Left renal cortex interstitium (tissue), 4 donors: ENCODE measurements around the gene SLC44A4. TPM values are rescaled to one million over a fixed set of nuclear protein-coding genes. Genes with fewer than 3 reads are reported as not detected.
A peak's percentile ranks its signal among the peaks of the same experiment; 100 is the strongest.
"Not testable (repeated sequence)": the region's sequence is repeated elsewhere in the genome, so short reads cannot be mapped to it uniquely, and the experiment has no call there.

Experiments
- DNase-seq, 4 donors: peaks; one replicate each; pipeline ENCODE4 v3.0.0-alpha.2; 2013; ENCODE audit warnings: low read depth in 4 of 4, low spot score in 2 of 4, missing footprints in 1 of 4
- polyA plus RNA-seq, 4 donors: library from polyadenylated mRNA; unstranded; fragments of 120-200 nt; gene quantifications; one replicate each; pipeline ENCODE4 v1.2.1, GENCODE V29; 2013; ENCODE audit not compliant: insufficient read length in 4 of 4

SLC44A4 gene
- polyA plus RNA-seq, 4 donors, result 37.2 to 57.4 (median 46.1) TPM

DNA sequence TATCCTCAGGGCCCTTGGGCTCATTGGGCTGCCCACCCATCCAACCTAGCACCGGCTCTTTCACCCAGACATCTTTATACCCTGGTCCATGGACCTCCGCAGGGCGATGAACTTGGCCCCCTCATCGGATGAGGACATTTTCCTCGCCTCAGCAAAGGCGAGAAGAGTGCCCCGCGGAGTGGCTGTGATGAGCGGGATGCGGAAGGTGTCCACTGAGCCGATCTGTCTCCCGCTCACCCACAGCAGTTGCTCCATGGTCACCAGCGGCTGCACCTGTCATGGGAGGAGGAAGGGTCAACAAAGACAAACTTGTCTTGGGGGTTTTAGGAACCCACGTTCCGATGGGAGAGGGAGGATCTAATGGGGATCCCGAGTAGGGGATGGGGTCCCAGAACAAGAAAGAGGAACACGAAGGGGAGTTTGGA is 16.9 kb downstream of the SLC44A4 start:
- DNase-seq, result no peak

DNA sequence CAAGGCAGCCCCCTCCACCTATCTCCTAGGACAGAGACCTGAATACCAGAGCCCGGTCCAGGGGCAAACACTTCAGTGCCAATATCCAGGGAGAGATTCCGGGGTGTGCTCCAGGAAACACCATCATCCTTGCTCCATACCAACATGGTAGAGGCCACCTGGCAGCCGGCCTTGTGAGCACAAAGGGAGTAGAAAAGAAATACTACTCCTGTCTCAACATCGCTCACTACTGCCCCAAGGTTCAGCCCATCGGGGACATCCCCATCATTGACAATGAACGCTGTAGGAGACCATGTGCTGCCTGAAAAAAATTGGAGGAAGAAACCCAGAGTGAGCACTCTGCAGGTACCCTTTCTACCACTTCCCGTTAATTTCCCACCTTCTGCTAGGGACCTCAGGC is 17.6 kb downstream of the SLC44A4 start:
- no peak for DNase-seq

DNA sequence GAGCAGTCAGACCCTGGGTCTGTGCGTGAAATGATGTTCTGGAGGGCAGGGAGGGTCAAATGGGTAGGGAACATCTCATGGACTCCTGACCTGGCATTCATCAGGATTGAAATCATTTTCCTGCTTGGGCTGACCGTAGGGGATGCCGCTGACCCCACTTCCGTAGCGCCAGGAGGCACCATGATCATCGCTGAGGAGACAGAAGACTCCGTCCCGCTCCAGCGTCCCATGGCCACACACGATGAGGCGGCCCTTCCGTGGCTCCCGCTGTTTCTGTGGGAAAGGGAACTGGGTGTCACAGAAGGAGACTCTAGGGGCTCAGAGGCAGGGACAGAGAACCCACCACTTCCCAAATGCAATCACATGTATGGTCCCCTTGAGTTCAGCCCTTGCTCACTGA is 18.4 kb downstream of the SLC44A4 start:
- DNase-seq, result no peak

DNA sequence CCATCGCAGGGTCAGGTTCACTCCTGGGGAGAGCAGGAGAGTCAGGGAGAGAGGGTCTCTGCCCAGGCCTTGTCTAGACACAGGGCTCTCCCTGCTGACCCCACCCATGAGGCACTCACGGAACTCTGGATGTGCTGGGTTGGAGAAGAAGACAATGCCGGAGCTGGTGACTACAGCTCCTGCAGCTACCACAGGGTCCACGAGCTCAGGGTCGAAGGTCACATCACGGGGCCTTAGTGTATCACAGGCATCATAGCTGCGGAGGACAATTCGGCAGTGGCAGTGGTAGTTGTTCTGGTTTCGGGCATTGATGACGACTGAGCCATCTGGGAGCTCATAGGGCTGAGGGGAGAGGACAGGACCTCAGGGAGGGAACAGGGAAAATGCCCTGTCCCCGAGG is 18.9 kb downstream of the SLC44A4 start:
- DNase-seq, result no peak

DNA sequence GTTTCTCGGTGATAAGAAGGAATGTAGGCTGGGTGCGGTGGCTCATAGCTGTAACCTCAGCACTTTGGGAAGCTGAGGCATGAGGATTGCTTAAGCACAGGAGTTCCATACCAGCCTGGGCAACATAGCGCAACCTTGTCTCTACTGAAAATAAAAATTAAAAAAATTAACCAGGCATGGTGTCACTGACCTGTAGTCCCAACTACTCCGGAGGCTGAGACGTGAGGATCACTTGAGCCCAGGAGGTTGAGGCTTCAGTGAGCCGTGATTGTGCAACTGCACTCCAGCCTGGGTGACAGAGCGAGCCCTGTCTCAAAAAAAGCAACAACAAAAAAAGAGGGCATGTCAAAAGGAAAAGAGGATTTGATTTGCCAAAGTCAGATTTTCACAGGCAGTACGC is 20.1 kb downstream of the SLC44A4 start:
- no peak for DNase-seq

DNA sequence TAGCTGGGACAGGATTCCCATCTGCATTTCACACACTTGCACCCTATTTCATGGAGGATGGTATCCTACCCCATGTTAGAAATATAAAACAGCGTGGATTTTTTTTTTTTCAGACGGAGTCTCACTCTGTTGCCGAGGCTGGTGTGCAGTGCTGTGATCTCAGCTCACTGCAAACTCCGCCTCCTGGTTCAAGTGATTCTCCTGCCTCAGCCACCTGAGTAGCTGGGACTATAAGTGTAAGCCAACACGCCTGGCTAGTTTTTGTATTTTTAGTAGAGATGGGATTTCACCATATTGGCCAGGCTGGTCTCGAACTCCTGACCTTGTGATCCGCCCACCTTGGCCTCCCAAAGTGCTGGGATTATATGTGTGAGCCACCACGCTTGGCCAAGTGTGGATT is 21.0 kb downstream of the SLC44A4 start:
- not testable (repeated sequence) for DNase-seq

DNA sequence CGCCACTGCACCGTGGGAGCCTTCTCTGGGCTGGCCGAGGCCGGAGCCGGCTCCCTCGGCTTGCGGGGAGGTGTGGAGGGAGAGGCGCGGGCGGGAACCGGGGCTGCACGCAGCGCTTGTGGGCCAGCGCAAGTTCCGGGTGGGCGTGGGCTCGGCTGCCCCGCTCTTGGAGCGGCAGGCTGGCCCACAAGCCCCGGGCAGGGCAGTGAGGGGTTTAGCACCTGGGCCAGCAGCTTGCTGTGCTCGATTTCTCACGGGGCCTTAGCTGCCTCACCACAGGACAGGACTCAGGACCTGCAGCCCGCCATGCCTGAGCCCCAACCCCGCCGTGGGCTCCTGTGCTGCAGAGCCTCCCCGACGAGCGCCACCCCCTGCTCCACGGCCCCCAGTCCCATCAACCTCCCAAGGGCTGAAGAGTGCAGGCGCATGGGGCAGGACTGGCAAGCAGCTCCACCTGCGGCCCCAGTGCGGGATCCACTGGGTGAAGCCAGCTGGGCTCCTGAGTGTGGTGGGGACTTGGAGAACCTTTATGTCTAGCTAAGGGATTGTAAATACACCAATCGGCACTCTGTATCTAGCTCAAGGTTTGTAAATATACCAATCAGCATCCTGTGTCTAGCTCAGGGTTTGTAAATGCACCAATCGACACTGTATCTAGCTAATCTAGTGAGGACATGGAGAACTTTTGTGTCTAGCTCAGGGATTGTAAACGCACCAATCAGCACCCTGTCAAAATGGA is 26.6 kb downstream of the SLC44A4 start:
- DNase-seq, result not testable (repeated sequence)

DNA sequence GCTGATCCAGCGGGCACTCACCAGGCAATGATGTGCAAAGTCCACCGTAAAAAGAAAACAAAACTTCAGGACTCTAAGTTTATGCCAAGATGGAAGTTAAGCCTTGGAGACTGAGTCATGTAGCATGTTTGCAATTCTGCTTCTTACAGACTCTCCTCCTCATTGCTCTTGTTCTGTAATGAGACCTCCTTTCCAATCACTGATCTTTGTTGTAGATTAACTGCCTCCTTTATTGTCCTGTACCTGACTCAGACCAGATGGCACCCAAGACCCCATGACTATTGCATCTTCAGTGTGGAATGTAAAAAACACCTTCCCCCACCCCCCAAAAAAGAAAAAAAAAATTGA is 27.3 kb downstream of the SLC44A4 start:
- no peak for DNase-seq

DNA sequence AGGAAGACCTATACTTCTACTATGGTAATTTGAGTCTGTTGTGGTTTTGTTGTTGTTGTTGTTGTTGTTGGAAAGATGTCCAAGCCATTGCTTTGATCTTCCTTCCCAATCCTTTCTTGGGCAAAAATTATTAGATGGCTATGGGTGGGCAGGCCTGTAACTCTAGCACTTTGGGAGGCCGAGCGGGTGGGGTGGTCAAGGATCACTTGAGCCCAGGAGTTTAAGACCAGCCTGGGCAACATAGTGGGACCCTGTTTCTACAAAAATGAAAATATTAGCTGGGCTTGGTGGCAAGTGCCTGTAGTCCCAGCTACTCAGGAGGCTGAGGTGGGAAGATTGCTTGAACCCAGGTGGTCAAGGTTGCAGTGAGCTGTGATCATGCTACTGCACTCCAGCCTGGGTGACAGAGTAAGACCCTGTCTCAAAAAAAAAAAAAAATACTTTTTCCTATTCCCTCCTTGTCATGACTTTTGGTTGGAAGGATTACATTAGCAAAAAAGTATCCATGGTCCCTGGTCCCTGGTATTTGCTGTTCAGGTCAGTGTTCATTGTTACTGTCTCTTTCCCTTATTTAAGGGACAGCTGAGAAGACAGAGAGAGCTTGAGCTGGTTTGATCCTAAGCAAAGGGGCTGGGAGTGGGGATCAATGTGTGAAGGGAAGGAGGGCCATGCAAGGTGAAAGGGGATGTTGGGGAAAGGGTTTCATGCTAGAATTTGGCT is 27.9 kb downstream of the SLC44A4 start:
- no peak for DNase-seq

DNA sequence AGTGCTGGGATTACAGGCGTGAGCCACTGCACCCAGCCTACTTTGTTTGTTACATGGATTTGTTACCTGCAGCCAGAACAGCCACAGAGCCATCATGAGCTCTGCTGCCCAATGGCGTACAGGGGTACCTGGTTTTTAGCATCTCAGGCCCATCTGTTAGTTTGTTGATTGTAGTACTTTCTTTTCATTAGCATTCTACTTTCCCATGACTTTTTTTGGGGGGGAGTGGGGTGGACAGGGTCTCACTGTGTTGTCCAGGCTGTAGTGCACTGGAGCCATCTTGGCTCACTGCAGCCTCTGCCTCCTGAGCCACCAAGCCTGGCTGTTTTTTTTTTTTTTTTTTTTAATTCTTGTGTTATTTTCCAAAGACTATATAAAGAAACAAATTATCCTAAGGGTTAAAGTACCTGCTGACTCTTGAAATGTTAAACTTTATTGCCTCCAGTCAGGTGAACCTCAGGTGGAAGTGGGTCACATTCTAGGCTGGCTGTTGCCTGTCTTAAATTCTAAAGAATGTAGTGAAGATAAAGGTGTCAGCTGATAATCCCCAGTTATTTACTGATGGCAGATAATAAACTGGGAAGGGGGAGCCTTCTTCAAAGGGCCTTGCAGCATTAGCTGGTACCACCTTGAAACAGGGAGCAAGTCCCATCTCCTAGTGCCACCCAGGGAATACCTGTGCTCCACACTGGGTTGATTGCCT is 31.4 kb downstream of the SLC44A4 start:
- no peak for DNase-seq

DNA sequence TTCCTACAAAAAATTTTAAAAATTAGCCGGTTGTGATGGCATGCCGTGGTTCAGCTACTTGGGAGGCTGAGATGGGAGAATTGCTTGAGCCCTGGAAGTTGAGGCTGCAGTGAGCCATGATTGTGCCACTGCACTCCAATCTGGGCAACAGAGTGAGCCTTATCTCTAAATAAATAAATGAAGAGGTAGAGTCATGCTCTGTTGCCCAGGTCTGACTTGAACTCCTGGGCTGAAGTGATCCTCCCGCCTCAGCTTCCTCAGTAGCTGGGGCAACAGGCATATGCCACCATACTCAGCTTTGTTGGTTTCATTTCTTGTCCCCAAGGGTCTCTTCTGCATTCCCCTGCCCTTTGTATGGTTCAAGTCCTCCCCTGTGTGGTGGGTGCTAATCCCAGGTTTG is 34.3 kb downstream of the SLC44A4 start:
- DNase-seq, result no peak

DNA sequence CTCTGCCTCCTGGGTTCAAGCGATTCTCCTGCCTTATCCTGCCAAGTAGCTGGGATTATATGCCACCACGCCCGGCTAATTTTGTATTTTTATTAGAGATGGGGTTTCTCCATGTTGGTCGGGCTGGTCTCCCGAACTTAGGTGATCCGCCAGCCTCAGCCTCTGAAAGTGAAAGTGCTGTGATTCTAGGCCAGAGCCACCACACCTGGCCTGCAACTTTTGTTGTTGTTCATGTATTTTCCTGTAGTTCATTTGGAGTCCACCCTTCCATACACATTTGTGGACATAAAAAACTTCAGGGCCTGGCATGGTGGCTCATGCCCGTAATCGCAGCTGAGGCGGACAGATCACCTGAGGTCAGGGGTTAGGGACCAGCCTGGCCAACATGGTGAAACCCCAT is 36.7 kb downstream of the SLC44A4 start:
- DNase-seq, result no peak

DNA sequence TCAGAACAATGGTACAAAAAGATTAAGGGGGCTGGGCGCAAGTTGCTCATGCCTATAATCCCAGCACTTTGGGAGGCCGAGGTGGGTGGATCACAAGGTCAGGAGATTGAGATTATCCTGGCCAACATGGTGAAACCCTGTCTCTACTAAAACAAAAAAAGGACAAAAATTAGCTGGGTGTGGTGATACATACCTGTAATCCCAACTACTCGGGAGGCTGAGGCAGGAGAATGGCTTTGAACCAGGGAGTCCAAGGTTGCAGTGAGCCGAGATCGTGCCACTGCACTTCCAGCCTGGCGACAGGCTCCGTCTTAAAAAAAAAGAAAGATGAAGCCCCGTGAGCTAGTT is 39.0 kb downstream of the SLC44A4 start:
- not testable (repeated sequence) for DNase-seq

DNA sequence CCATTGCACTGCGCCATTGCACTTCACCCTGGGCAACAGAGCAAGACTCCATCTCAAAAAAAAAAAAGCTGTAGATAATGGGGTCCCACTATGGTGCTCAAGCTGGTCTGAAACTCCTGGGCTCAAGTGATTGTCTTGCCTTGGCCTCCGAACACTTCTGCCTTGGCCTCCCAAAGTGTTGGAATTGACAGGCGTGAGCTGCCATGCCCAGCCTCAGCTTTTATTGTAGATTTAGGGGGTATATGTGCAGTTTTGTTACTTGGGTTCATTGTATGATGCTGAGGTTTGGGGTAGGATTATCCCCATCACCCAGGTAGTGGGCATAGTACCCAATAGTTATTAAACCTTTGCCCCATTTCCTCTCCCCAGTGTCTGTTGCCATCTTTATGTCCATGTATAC is 39.8 kb downstream of the SLC44A4 start:
- DNase-seq, result no peak

DNA sequence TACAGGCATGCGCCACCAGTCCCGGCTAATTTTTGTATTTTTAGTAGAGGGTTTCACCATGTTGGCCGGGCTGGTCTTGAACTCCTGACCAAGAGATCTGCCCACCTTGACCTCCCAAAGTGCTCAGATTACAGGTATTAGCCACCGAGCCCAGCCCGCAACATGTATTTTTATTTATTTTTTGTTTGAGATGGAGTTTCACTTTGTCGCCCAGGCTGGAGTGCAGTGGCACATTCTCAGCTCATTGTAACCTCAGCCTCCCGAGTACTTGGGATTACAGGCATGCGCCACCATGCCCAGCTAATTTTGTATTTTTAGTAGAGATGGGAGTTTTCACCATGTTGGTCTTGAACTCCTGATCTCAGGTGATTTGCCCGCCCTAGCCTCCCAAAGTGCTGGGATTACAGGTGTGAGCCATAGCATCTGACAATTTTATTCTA is 40.7 kb downstream of the SLC44A4 start:
- not testable (repeated sequence) for DNase-seq

DNA sequence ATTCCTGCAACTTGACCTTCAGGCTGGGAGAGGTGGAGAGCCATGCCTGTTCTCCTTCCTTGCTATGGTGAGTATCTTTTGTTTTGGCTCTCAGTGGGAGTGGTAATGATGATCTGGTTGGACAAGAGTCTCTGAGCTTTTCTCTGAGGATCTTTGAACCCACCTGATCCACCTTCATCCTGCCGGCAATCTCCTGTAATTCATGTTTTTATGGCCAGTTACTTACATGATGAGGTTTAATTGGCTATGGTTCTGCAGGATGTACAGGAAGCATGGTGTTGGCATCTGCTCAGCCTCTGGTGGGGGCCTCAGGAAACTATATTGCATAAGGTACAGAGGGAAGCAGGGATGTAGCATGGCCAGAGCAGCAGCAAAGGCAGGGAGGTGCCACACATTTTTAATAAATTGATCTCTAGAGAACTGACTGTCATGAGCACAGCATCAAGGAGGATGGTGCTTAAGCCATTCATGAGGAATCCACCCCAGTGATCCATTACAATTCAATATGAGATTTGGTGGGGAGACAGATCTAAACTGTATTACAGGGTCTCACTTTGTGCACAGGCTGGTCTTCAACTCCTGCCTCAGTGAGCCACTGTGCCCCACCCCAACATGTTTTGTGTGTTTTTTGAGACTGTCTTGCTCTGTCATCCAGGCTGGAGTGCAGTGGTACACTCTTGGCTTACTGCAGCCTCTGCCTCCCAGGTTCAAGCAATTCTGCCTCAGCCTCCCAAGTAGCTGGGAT is 41.3 kb downstream of the SLC44A4 start:
- no peak for DNase-seq

DNA sequence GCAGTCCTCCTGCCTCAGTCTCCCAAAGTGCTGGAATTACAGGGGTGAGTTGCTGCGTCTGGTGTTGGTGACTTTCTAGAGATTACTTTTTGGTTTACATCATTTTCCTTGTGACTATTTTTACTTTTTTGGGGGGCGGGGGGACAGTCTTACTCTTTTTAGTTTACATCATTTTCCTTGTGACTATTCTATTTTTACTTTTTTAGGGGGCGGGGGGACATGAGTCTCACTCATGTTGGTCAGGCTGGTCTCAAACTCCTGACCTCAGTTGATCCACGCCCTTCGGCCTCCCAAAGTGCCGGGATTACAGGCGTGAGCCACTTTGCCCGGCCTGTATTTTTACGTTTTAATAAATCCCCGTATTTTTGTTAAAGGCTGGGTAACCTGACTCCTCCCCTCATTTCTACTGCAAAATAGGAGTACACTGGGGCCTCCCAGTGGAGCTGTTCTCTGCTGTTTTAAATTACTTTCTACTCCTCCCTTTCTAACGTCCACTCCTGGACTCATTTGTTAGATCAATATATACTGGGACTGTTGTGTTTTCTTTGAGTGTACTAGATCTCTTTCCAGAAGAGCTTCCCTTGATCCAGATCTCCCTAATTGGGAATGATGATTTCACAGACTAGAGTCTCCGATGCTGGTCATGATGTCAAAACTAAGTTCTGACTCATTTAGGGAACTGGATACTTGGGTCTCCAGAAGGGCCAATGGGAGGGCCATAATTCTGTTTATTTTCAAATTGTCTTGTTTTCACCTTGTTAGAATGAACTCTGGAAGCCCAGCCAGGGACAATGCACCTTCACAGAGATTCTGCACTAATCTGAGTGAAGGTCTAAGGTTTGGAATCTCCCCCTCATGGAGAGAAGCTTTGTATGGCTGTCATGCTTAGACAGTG is 42.1 kb downstream of the SLC44A4 start:
- DNase-seq, result no peak

DNA sequence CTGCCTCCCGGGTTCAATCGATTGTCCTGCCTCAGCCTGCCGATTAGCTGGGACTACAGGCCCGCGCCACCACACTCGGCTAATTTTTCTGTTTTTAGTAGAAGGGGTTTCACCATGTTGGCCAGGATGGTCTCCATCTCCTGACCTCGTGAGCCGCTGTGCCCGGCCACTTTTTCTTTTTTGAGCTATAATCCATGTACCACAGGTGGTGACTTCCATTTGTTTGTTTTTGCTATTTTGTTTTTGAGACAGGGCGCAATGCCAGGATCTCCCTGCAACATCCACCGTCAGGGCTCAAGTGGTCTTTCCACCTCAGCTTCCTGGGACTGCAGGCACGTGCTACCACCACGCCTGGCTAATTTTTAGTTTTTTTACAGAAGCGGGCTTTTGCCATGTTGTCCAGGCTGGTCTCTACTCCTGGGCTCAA is 42.7 kb downstream of the SLC44A4 start:
- DNase-seq, result no peak

DNA sequence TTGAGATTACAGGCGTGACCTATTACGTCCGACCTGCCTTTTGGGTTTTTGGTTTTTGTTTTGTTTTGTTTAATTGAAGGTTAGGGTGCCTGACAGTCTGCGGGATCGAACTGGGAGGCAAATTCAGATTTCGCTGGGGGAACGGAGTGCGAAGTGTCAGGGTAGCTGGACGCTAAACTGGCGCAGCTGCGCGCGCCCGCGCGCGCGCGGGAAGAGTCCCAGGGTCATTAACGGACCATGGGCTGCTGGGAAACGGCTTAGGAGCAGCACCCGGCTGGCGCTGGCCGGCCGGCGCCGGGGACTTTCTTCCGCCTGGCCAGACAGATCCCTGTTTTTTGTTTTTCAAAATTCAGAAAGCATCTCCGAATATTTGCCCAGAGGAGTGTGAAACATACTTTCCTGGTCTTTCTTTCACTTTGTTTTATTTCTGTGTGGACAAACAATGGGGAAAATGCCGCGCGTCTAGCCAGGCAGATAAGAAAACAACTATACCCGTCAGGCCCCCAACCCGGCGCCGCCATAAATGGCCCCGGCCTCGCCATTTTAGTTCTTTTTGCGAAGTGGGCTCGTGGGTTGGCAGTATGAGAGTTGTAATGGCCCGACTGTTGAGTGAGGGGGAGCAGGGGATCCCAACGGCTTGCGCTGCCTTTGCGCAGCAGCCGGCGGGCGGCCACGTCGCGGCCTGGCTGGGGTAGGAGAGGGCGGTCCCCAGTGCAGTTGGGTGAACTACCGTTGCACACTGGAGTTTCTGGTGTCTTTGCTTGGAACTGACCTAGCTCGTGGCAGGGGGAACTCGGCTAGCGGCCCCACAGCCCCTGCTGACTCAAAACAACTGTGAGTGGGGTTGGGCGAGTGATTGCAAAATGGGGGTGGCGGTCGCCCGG is 44.2 kb downstream of the SLC44A4 start:
- peak; percentile 89 to 94 (median 91) for DNase-seq
